Activated T-cell treated with anti-CD3 and anti-CD28 coated beads, Interleukin-2, amount 50 U/mL, for 72 hours (primary cell): ENCODE measurements around the gene CUL2. TPM values are rescaled to one million over a fixed set of nuclear protein-coding genes. Genes with fewer than 3 reads are reported as not detected.

Experiments used
- ATAC-seq, 2 donors: fragments of 150-1000 bp; cut with Tn5 transposase; replicated peaks in 1 of 2; 2 replicates each; pipeline ENCODE4 v1.10.0; 2021; ENCODE audit warnings: moderate library complexity in 2 of 2, mild to moderate bottlenecking in 1 of 2
- DNase-seq, 2 donors: peaks; one replicate each; pipeline ENCODE4 v3.0.0; 2021 to 2022; ENCODE audit warnings: mixed read lengths in 1 of 2
- H3K27ac Mint-ChIP-seq: one replicate; pipeline ENCODE4 v1.8.0; 2022; ENCODE audit warnings: mild to moderate bottlenecking, moderate library complexity, mixed read lengths
- H3K27me3 Mint-ChIP-seq: one replicate; pipeline ENCODE4 v1.8.0; 2022; ENCODE audit warnings: low read depth, mixed read lengths
- H3K36me3 Mint-ChIP-seq, 2 donors: one replicate each; pipeline ENCODE4 v1.8.0; 2022; ENCODE audit warnings: mixed read lengths in 2 of 2, mild to moderate bottlenecking in 1 of 2; ENCODE audit not compliant: insufficient read depth in 2 of 2
- H3K4me1 Mint-ChIP-seq: one replicate; pipeline ENCODE4 v1.8.0; 2022; ENCODE audit warnings: low read depth, mixed read lengths
- H3K4me3 Mint-ChIP-seq, 2 donors: one replicate each; pipeline ENCODE4 v1.8.0; 2022; ENCODE audit warnings: mild to moderate bottlenecking in 2 of 2, mixed read lengths in 2 of 2, moderate library complexity in 2 of 2
- H3K9me3 Mint-ChIP-seq, 2 donors: one replicate each; pipeline ENCODE4 v1.8.0; 2022; ENCODE audit warnings: mixed read lengths in 2 of 2
- total RNA-seq, 2 donors: library from RNA; stranded (reverse); gene quantifications; one replicate each; pipeline ENCODE4 v1.2.3, GENCODE V29; 2022

CUL2 gene
- total RNA-seq, 2 donors from 2014 or later = 33.7 to 37.9 TPM

DNA sequence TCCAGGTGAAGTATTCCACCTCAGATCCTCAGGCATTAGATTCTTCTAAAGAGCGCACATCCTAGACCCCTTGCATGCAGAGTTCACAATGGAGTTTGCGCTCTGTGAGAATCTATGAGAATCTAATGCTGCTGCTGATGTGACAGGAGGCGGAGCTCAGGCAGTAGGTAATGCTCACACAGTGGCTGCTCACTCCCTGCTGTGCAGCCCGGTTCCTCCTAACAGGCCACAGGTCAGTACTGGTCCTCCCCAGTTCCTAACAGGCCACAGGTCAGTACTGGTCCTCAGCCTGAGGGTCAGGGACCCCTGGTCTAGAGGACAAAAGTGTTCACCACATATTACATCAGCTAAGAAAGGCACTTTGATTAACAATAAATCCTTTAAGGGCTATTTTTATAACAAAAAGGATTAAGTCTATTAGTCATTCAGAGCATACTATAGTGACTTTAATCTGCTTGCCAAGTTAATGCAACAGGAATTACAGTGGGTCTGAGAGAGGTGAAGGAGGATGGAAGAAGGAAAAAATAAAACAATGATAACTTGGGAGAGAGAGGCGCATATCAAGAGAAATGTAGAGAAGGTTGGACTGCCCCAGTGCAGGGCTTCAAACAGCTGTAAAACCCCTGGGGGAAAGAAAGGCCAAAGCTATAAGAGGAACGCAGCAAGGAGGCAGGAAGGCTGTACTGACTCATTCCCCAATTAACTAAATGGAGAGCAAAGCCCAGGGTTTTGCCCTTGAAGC, 49.2 kb downstream of the CUL2 start:
- DNase-seq = no peak
- Mint-ChIP-seq H3K36me3 (peaks cover 1 to 14% of the 10 kb centered on the region in 2 donors), H3K27me3 (no peaks in the 10 kb centered on the region), H3K27ac (no peak overlapping the region), H3K9me3 (no peaks in the 10 kb centered on the region), H3K4me3 (no peak overlapping the region), H3K4me1 (no peaks in the 10 kb centered on the region)
- no peak for ATAC-seq

DNA sequence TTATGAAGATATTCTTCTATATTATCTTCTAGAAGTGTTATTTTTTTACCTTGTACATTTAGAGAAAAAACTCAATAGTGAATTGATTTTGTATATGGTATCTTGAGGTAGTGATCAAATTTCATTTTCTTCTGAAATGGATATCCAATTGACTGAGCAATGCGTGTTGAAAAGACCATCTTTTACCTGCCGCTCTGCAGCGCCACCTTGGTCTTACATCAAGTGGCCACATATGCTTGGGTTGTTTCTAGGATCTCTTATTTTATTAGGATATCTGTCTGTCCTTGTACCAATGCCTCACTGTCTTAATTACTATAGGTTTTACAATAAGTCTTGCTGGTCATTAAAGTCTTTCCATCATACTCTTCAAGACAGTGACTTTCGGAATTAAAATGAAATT, 53.0 kb downstream of the CUL2 start:
- Mint-ChIP-seq H3K27ac (no peak overlapping the region), H3K4me3 (no peak overlapping the region), H3K4me1 (no peaks in the 10 kb centered on the region), H3K27me3 (no peaks in the 10 kb centered on the region), H3K9me3 (no peaks in the 10 kb centered on the region), H3K36me3 (peaks cover 2 to 19% of the 10 kb centered on the region in 2 donors)
- DNase-seq (no peak), ATAC-seq (no peak)

DNA sequence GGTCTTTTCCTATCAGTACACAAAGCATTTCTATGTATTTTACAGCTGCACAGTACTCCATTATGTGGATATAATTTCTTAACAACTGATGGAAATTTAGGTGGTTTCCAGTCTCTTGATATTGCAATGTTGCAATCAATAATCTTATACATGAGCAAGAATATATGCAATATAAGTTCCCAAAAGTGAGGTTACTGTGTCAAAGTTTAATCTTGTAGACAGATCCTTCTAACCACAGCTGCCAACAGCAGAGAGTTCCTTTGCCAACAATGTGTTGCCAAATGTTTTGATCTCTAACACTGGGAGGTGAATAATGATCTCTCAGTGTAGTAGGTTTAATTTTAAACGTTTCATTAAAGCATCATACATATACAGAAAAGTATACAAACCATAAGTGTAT, 54.5 kb downstream of the CUL2 start:
- no peaks in the 10 kb centered on the region for H3K9me3 Mint-ChIP-seq
- H3K36me3 Mint-ChIP-seq = peaks cover 2 to 17% of the 10 kb centered on the region in 2 donors
- no peaks in the 10 kb centered on the region for H3K4me1 Mint-ChIP-seq
- ATAC-seq (peak in 1 of 2 donors; percentile 38), DNase-seq (no peak)
- peak overlapping the region; percentile 95 for H3K27ac Mint-ChIP-seq
- peak overlapping the region in 1 of 2 donors; percentile 54 for H3K4me3 Mint-ChIP-seq
- H3K27me3 Mint-ChIP-seq = no peaks in the 10 kb centered on the region

DNA sequence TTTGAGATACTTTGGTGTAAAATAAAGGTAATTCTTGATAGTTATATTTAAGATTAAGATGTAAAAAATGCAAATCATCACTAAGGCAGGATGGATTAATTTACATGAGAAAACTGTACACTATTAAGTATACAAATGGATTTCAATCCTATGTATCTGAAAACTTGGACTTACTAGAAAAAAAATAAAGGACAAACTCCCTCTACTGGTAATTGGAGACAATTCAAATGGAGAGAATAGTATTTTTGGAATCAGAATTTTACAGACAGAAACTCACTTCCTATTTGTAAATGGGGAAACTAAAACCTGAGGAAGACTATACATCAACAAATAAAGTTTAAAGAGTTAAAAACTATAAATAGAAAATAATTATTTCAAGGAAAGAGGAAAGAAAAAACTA, 62.6 kb downstream of the CUL2 start:
- Mint-ChIP-seq H3K4me1 (peaks cover 6% of the 10 kb centered on the region), H3K27me3 (no peaks in the 10 kb centered on the region), H3K27ac (no peak overlapping the region), H3K9me3 (no peaks in the 10 kb centered on the region), H3K4me3 (no peak overlapping the region), H3K36me3 (peaks cover 6 to 21% of the 10 kb centered on the region in 2 donors)
- DNase-seq = no peak
- no peak for ATAC-seq

DNA sequence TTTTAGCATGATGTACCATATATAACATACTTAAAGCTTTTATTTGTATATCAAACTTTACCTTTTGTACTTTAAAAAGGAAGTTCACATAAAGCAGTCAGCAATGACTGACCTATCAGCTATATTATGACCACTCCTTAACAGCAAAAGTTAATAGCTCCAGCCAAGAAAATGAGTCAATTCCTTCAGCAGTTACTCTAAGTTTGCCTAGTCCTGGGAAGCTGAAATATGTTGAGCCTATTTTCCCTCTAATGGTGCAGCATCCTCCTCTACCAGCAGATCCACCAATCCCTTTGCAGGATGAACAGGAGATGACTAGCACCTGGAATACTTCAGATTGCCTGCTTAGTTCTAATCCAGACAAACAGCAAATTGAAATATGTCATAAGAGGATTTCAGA, 64.2 kb downstream of the CUL2 start:
- no peaks in the 10 kb centered on the region for H3K27me3 Mint-ChIP-seq
- H3K4me3 Mint-ChIP-seq = no peak overlapping the region
- H3K27ac Mint-ChIP-seq = no peak overlapping the region
- H3K9me3 Mint-ChIP-seq = no peaks in the 10 kb centered on the region
- peaks cover 6% of the 10 kb centered on the region for H3K4me1 Mint-ChIP-seq
- H3K36me3 Mint-ChIP-seq = peaks cover 6 to 28% of the 10 kb centered on the region in 2 donors
- no peak for DNase-seq
- ATAC-seq = no peak

DNA sequence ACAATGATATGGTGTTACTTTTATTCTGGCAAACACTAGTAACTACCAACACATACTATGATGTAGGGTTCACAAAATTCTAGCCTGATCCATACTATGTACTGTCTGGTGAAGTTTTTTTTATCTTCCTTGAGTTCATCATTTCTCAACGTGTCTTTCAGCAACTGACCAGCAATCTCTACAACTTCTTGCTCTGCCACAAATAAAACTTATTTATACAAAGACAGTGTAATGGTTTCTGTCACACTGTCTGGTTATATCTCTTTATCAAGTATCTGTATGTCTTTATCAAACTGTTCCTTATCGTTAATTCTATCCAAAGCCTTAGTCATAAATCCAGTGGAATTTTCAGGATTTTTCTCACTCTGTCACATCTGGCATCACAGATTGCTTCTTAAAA, 69.7 kb downstream of the CUL2 start:
- ATAC-seq = no peak
- Mint-ChIP-seq H3K4me1 (peaks cover 25% of the 10 kb centered on the region), H3K27ac (peak overlapping the region; percentile 85), H3K27me3 (no peaks in the 10 kb centered on the region), H3K4me3 (no peak overlapping the region), H3K9me3 (no peaks in the 10 kb centered on the region), H3K36me3 (peaks cover 0 to 19% of the 10 kb centered on the region in 2 donors)
- DNase-seq = no peak

DNA sequence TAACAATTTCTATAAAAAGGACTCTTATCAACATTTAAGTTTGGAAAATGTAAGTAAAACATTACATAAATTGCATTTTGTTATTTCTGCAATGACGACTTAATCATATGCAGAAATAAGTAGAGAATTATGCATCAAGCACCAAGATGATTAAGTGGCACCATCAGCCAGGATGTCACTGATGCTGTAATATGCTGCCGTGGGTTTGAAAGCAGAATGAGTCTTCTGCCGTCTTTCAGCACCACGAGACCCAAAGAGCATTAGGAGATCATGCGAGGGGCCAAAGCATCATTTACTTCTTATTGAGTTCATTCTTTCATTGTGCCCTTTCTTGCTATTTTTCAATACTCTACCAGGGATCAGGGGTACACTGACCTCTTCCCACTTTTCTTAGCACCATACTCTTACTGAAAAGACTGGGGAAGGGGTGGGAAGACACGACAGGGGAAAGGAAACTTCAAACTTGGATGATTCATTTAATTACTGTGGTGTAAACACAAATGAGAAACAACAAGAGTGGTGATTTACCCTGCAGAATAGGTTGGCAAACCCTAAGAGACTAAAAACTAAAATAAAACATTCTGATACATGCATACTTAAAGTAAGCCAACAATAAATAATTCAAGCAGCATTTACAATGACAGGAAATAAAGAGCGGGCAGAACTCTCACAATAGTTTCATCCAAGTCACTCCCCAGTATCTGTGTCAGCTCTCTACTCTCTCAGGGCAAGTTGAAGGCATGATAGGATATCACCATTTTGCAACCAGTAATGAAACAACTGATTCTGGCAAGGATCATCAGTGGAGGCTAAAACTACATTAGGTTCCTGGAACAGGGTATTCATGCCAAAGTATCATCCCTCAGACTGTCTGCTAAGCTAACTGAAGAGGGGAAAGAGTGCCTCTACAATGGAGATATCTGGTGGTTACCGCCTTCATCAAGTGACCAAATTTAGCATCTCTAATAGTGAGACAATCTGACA, 70.8 kb downstream of the CUL2 start:
- Mint-ChIP-seq H3K4me3 (peak overlapping the region in 1 of 2 donors; percentile 0), H3K27ac (peak overlapping the region; percentile 17), H3K9me3 (no peaks in the 10 kb centered on the region), H3K27me3 (no peaks in the 10 kb centered on the region), H3K36me3 (peaks cover 0 to 15% of the 10 kb centered on the region in 2 donors), H3K4me1 (peaks cover 20% of the 10 kb centered on the region)
- DNase-seq = peak in 1 of 2 donors; percentile 12
- peak; percentile 28 to 54 for ATAC-seq

DNA sequence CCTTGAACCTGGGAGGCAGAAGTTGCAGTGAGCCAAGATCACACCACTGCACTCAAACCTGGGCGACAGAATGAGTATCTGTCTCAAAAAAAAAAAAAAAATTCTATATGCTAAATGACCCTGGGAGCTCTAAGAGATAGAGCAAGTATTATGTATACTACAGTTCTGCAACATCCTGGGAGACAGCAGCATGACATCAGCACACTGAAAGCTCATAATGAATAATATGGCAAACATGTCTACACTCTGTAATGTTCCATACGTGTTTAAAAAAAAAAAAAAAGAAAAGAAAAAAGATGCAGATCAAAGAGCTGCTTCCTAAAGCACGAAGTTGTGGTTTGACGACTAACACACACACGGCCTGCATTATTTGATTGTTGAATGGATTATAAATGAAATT, 72.5 kb downstream of the CUL2 start:
- no peaks in the 10 kb centered on the region for H3K27me3 Mint-ChIP-seq
- peak overlapping the region; percentile 96 for H3K27ac Mint-ChIP-seq
- ATAC-seq (peak; percentile 92 to 94), DNase-seq (peak in 1 of 2 donors; percentile 11)
- peaks cover 24% of the 10 kb centered on the region for H3K4me1 Mint-ChIP-seq
- H3K9me3 Mint-ChIP-seq = no peaks in the 10 kb centered on the region
- H3K4me3 Mint-ChIP-seq = peak overlapping the region in 1 of 2 donors; percentile 50
- peaks cover 0 to 19% of the 10 kb centered on the region in 2 donors for H3K36me3 Mint-ChIP-seq

DNA sequence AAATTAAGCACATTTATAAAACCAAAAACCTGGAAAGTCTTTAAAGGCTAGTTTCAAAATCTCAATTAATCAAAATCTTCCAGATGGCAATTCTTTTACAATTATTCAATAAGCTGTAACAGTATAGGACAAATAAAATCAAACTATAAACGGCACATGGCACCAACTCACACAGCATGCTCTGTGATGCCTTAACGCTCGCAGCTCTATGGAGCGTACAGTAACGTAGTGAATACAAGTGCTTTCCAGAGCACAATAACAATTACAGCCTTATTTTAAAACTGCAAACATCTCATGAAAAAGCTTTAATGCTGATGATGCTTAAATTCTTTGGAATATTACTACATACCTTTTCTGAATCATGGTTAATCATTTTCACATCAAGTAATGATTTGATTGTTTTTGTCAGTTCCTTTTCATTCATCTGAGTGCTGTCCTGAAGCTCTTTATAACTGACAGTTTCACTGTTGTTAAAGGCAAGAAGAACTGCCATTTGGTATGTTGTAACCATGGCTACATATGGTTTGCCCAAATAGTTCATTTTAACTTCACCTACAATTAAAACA, 74.2 kb downstream of the CUL2 start:
- Mint-ChIP-seq H3K4me3 (no peak overlapping the region), H3K4me1 (peaks cover 35% of the 10 kb centered on the region), H3K36me3 (peaks cover 2 to 11% of the 10 kb centered on the region in 2 donors), H3K27me3 (no peaks in the 10 kb centered on the region), H3K27ac (peak overlapping the region; percentile 88), H3K9me3 (no peaks in the 10 kb centered on the region)
- no peak for ATAC-seq
- no peak for DNase-seq

DNA sequence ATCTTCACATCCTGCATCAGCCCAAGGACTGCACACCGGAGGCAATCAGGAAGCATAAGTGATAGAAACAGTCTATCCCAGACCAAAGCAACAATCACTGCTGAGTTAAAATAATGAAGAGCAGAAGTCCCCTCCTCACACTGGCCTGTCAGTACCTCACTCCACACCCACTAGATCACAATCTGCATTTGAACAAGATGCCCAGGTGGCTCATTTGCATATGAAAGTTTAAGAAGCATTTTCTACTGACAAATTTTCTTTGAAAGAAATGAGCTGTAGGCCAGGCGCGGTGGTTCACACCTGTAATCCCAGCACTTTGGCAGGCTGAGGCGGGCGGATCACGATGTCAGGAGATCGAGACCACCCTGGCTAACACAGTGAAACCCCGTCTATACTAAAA, 77.4 kb downstream of the CUL2 start:
- Mint-ChIP-seq H3K36me3 (peaks cover 2 to 13% of the 10 kb centered on the region in 2 donors), H3K27me3 (no peaks in the 10 kb centered on the region), H3K27ac (no peak overlapping the region), H3K9me3 (no peaks in the 10 kb centered on the region), H3K4me3 (no peak overlapping the region), H3K4me1 (peaks cover 19% of the 10 kb centered on the region)
- ATAC-seq (no peak), DNase-seq (no peak)

DNA sequence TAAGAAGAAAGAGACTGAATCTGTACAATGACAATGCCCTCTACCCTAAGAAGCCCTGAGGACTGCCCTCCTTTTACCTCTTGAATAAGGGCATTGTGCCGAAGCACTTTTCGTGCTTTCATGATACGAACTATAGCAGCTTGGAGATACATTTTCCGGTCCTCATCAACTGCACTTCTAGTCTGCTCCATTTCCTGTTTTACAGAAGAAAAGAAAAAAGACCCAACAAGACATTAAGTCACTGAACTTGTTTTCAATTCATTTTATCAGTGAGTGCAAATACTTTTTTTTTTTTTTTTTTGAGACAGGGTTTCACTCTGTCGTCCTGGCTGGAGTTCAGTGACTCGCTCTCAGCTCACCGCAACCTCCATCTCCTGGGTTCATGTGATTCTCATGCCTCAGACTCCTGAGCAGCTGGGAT, 78.4 kb downstream of the CUL2 start:
- Mint-ChIP-seq H3K4me1 (peaks cover 15% of the 10 kb centered on the region), H3K36me3 (peaks cover 2 to 11% of the 10 kb centered on the region in 2 donors), H3K9me3 (no peaks in the 10 kb centered on the region), H3K27me3 (no peaks in the 10 kb centered on the region), H3K27ac (peak overlapping the region; percentile 85), H3K4me3 (peak overlapping the region; percentile 20 to 34)
- no peak for DNase-seq
- ATAC-seq = peak; percentile 25 to 36

DNA sequence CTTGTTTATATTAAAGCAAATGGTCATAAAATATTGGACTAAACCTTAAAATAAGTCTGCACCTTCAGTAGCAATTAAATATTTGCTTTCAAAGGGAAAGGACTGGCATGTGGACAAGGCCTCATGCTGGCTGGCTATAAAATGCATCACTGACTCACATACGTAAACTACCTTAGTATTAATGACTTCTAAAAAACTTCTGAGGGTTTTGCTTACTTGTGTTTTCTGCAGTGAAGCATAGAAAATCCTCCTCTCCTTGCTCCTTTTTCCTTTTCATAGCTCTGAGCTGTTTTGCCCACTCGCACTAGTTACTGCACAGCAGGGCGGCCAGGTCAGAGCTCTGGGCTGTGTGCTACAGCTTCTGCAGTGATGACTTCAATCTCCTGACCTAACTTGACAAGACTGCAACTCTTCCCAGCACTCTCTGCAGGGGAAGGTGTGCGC, 82.3 kb downstream of the CUL2 start:
- Mint-ChIP-seq H3K9me3 (no peaks in the 10 kb centered on the region), H3K4me1 (peaks cover 14% of the 10 kb centered on the region), H3K4me3 (no peak overlapping the region), H3K27me3 (no peaks in the 10 kb centered on the region), H3K27ac (no peak overlapping the region), H3K36me3 (peaks cover 2 to 5% of the 10 kb centered on the region in 2 donors)
- DNase-seq = no peak
- ATAC-seq = no peak

DNA sequence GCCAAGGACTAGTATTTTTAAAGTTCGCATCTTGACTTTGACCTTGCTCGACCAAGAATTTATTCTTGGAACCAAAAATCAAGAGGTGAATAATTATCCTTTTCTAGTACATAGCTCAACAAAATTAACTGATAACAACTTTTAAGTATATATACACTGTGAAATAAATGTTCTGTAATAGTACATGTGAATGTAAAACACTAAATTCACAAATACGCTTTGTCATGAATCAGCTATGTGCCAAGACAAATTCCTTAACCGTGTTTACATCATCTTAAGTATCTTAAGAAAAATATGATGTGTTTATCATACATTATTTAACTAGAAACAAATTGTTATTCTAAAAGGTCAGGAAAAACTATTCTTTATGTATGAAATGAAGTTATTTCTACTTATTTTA, 83.3 kb downstream of the CUL2 start:
- H3K9me3 Mint-ChIP-seq = no peaks in the 10 kb centered on the region
- H3K4me1 Mint-ChIP-seq = peaks cover 3% of the 10 kb centered on the region
- H3K4me3 Mint-ChIP-seq = no peak overlapping the region
- H3K27me3 Mint-ChIP-seq = no peaks in the 10 kb centered on the region
- no peak overlapping the region for H3K27ac Mint-ChIP-seq
- DNase-seq = no peak
- ATAC-seq = no peak
- H3K36me3 Mint-ChIP-seq = peaks cover 0 to 5% of the 10 kb centered on the region in 2 donors
